Smooth muscle cell (in vitro differentiated cells): ENCODE data around the gene RALGAPA1. TPM values are rescaled to one million over a fixed set of nuclear protein-coding genes. Genes with fewer than 3 reads are reported as not detected.

Experiments
- DNase-seq: peaks from one replicate; lab custom pipeline; 2025; ENCODE audit not compliant: unreplicated experiment; lab: John Stamatoyannopoulos, UW
- H2AFZ ChIP-seq: fragments of 200-600 bp; sonication (generic); 2 replicates; pipeline ENCODE4 v1.6.0; 2016; ENCODE audit warnings: antibody characterized with exemption, low read depth, mild to moderate bottlenecking
- H3F3A ChIP-seq: fragments of 200-600 bp; sonication (generic); 2 replicates; pipeline ENCODE4 v1.6.0; 2017; ENCODE audit warnings: antibody characterized with exemption, low read depth
- H3K27ac ChIP-seq: fragments of 200-600 bp; sonication (generic); 2 replicates; pipeline ENCODE4 v1.5.1; 2016; ENCODE audit warnings: low read depth, mild to moderate bottlenecking
- H3K27me3 ChIP-seq: fragments of 200-600 bp; sonication (generic); 2 replicates; pipeline ENCODE4 v1.6.1; 2016; ENCODE audit warnings: low read depth, mild to moderate bottlenecking
- H3K36me3 ChIP-seq: fragments of 200-600 bp; sonication (generic); 2 replicates; pipeline ENCODE4 v1.5.1; 2016; ENCODE audit warnings: low read depth
- H3K4me1 ChIP-seq: fragments of 200-600 bp; sonication (generic); 2 replicates; pipeline ENCODE4 v1.5.1; 2016; ENCODE audit warnings: low read depth
- H3K4me2 ChIP-seq: fragments of 200-600 bp; sonication (generic); 2 replicates; pipeline ENCODE4 v1.6.0; 2016; ENCODE audit warnings: mild to moderate bottlenecking
- H3K4me3 ChIP-seq: fragments of 200-600 bp; sonication (generic); 2 replicates; pipeline ENCODE4 v1.5.1; 2016; ENCODE audit warnings: mild to moderate bottlenecking
- H3K79me2 ChIP-seq: fragments of 200-600 bp; sonication (generic); 2 replicates; pipeline ENCODE4 v1.6.0; 2016; ENCODE audit warnings: low read depth, mild to moderate bottlenecking
- H3K9ac ChIP-seq: fragments of 200-600 bp; sonication (generic); 2 replicates; pipeline ENCODE4 v1.6.0; 2016; ENCODE audit warnings: low read depth
- H3K9me3 ChIP-seq: fragments of 200-600 bp; sonication (generic); replicated peaks from 2 replicates; pipeline ENCODE4 v1.5.1; 2016; ENCODE audit warnings: low read depth
- H4K20me1 ChIP-seq: fragments of 200-600 bp; sonication (generic); 2 replicates; pipeline ENCODE4 v1.6.0; 2016; ENCODE audit warnings: low read depth
- CTCF ChIP-seq: fragments of 200-600 bp; sonication (generic); IDR thresholded peaks from 2 replicates; pipeline ENCODE4 v1.5.1; 2017; ENCODE audit warnings: borderline replicate concordance, mild to moderate bottlenecking, antibody characterized with exemption; ENCODE audit not compliant: insufficient read depth, poor library complexity, severe bottlenecking
- WGBS: methylation state at CpG from one replicate; pipeline ENCODE4 v1.1.7; 2016; ENCODE audit warnings: low lambda C conversion rate; 5-methylcytosine and 5-hydroxymethylcytosine counted together
- polyA plus RNA-seq: library from polyadenylated mRNA; unstranded; fragments of >200 nt; fragmentation: Nextera tagmentation; extraction: Ambion mirVana; gene quantifications from 2 replicates; pipeline ENCODE4 v1.2.1, GENCODE V29; 2016
- total RNA-seq: library from RNA; depleted of rRNA; stranded (reverse); fragments of >200 nt; gene quantifications from 2 replicates; pipeline ENCODE4 v1.2.3, GENCODE V29; 2014

RALGAPA1 gene
- total and polyA plus RNA-seq, 2 experiments from 2014 or later, result 5.4 to 25.4 TPM

DNA sequence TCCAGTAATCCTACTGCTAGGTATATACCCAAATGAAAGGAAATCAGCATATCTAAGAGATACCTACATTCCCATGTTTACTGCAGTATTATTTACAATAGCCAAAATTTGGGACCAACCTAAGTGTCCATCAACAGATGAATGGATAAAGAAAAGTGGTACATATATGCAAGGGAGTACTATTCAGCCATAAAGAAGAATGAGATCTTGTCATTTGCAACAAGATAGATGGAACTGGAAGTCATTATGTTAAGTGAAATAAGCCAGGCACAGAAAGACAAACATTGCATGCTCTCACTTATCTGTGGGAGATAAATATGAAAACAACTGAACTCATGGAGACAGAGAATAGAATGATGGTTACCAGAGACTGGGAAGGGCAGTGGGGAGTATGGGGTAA lies 165.6 kb downstream of the RALGAPA1 start:
- no peaks in the 10 kb centered on the region for H3K27me3 ChIP-seq
- H2AFZ ChIP-seq, result no peak overlapping the region
- H3K4me1 ChIP-seq, result no peaks in the 10 kb centered on the region
- peaks cover 5% of the 10 kb centered on the region for H3K36me3 ChIP-seq
- TF ChIP-seq CTCF, result no peak
- no peak for DNase-seq
- no peak overlapping the region for H3K4me2 ChIP-seq
- H3K9ac ChIP-seq, result no peak overlapping the region
- peaks cover 5% of the 10 kb centered on the region for H3K9me3 ChIP-seq
- H3K27ac ChIP-seq, result no peak overlapping the region
- H3K4me3 ChIP-seq, result no peak overlapping the region
- H3F3A ChIP-seq, result no peaks in the 10 kb centered on the region
- no peaks in the 10 kb centered on the region for H4K20me1 ChIP-seq
- H3K79me2 ChIP-seq, result no peaks in the 10 kb centered on the region

DNA sequence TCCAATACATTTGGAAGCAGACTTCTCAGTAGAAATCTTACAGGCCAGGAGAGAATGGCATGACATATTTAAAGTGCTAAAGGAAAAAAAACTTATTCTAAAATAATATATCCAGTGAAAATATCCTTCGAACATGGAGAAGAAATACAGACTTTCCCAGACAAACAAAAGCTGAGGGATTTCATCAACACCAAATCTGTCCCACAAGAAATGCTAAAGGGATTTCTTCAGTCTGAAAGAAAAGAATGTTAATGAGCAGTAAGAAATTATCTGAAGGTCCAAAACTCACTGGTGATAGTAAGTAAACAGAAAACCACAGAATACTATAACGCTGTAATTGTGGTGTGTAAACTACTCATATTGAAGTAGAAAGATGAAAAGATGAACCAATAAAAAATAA lies 171.2 kb downstream of the RALGAPA1 start:
- Histone ChIP-seq H3K79me2 (no peaks in the 10 kb centered on the region), H2AFZ (no peak overlapping the region), H3K27ac (no peak overlapping the region), H4K20me1 (no peaks in the 10 kb centered on the region), H3K27me3 (no peaks in the 10 kb centered on the region), H3F3A (no peaks in the 10 kb centered on the region), H3K9ac (no peak overlapping the region), H3K9me3 (peaks cover 4% of the 10 kb centered on the region), H3K36me3 (peaks cover 4% of the 10 kb centered on the region), H3K4me1 (no peaks in the 10 kb centered on the region), H3K4me2 (no peak overlapping the region), H3K4me3 (no peak overlapping the region)
- no peak for TF ChIP-seq CTCF
- no peak for DNase-seq
- 93% methylated on average over 2 of the region's 2 CpGs for WGBS

DNA sequence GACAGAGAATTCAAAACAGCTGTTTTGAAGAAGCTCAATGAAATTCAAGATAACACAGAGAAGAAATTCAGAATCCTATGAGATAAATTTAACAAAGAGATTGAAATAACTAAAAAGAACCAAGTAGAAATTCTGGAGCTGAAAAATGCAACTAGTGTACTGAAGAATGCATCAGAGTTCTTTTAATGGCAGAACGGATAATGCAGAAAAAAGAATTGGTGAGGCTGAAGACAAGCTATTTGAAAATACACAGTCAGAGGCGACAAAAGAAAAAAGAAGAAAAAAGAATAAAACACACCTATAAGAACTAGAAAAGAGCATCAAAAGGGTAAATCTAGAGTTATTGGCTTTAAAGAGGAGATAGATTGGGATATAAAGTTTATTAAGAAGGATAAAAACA lies 171.8 kb downstream of the RALGAPA1 start:
- no peaks in the 10 kb centered on the region for H3K27me3 ChIP-seq
- no peak overlapping the region for H3K4me3 ChIP-seq
- H3K9me3 ChIP-seq, result no peaks in the 10 kb centered on the region
- H4K20me1 ChIP-seq, result no peaks in the 10 kb centered on the region
- no peak overlapping the region for H3K27ac ChIP-seq
- H3K36me3 ChIP-seq, result no peaks in the 10 kb centered on the region
- TF ChIP-seq CTCF, result no peak
- no peak for DNase-seq
- H3K79me2 ChIP-seq, result no peaks in the 10 kb centered on the region
- H3K4me1 ChIP-seq, result no peaks in the 10 kb centered on the region
- H3K4me2 ChIP-seq, result no peak overlapping the region
- H2AFZ ChIP-seq, result no peak overlapping the region
- no peak overlapping the region for H3K9ac ChIP-seq
- no peaks in the 10 kb centered on the region for H3F3A ChIP-seq
- WGBS, result 98% methylated on average over 2 of the region's 2 CpGs

GRCh38 chr14:35632676-35633075 lies 176.4 kb downstream of the RALGAPA1 start:
- no peak overlapping the region for H3K27ac ChIP-seq
- no peak overlapping the region for H3K4me2 ChIP-seq
- H3K79me2 ChIP-seq, result no peaks in the 10 kb centered on the region
- H2AFZ ChIP-seq, result no peak overlapping the region
- no peak overlapping the region for H3K4me3 ChIP-seq
- 77% methylated on average over 1 of the region's 1 CpG for WGBS
- H3F3A ChIP-seq, result no peaks in the 10 kb centered on the region
- no peaks in the 10 kb centered on the region for H4K20me1 ChIP-seq
- no peak for DNase-seq
- H3K36me3 ChIP-seq, result no peaks in the 10 kb centered on the region
- TF ChIP-seq CTCF, result no peak
- no peaks in the 10 kb centered on the region for H3K9me3 ChIP-seq
- peaks cover 3% of the 10 kb centered on the region for H3K4me1 ChIP-seq
- no peaks in the 10 kb centered on the region for H3K27me3 ChIP-seq
- H3K9ac ChIP-seq, result no peak overlapping the region
